HepG2 (cell line): ENCODE data around the gene MSRB3. TPM values are rescaled to one million over a fixed set of nuclear protein-coding genes. Genes with fewer than 3 reads are reported as not detected.

Experiments used
- ATAC-seq: fragments of 200-7000 bp; cut with Tn5 transposase; 3 replicates; pipeline ENCODE4 v1.9.1; 2020; ENCODE audit warnings: mild to moderate bottlenecking, moderate library complexity
- BruUV-seq: library from RNA; stranded (reverse); fragments of 400-500 nt; replicated peaks from 2 replicates; lab custom pipeline; 2021; lab: Mats Ljungman, UMichigan
- CTCF ChIA-PET: fragments of 300-600 bp; formaldehyde crosslinking; extraction: SDS; loops from one replicate; lab custom pipeline; 2021; ENCODE audit warnings: low total read pairs, inconsistent platforms, low intra/inter-chr PET ratio; lab: Yijun Ruan, JAX
- POLR2A ChIA-PET: fragments of 350-600 bp; sonication (Branson Sonifier 250); formaldehyde crosslinking; loops from one replicate; lab custom pipeline; 2020; ENCODE audit warnings: antibody characterized with exemption, inconsistent platforms; lab: Yijun Ruan, JAX
- DNase-seq: peaks from one replicate; pipeline ENCODE4 v3.0.0-alpha.2; 2015; ENCODE audit warnings: low spot score
- FAIRE-seq: peaks from 3 replicates; lab custom pipeline; 2011; peaks lifted over from hg19 to GRCh38; lab: Jason Lieb, UNC
- H2AFZ ChIP-seq: one replicate; pipeline ENCODE4 v1.6.1; 2011; ENCODE audit warnings: low read length, inconsistent platforms
- H3K27ac ChIP-seq: fragments of 300-600 bp; 3 replicates; pipeline ENCODE4 v1.8.0; 2011; ENCODE audit warnings: mixed run types, mild to moderate bottlenecking, mixed read lengths, low read length, inconsistent platforms; ENCODE audit not compliant: insufficient read depth; ENCODE audit errors: extremely low read length
- H3K27me3 ChIP-seq, 2 experiments: fragments of 200-600 bp in 1 of 2; 2 replicates in 1 of 2; 3 replicates in 1 of 2; pipeline versions ENCODE4 v1.6.0 to v1.8.0; 2011; ENCODE audit warnings: low read length in 2 of 2, mild to moderate bottlenecking in 2 of 2, moderate library complexity in 2 of 2, inconsistent platforms in 1 of 2; ENCODE audit not compliant: insufficient read depth in 2 of 2, control insufficient read depth in 1 of 2
- H3K36me3 ChIP-seq, 2 experiments: fragments of 200-600 bp in 1 of 2; replicated peaks in 1 of 2; 2 replicates in 1 of 2; 3 replicates in 1 of 2; pipeline versions ENCODE4 v1.5.1 to v1.8.0; 2011; ENCODE audit warnings: low read length in 2 of 2, inconsistent platforms in 1 of 2; ENCODE audit not compliant: insufficient read depth in 2 of 2, control insufficient read depth in 1 of 2
- H3K4me1 ChIP-seq: 2 replicates; pipeline ENCODE4 v1.5.1; 2012; ENCODE audit warnings: low read length, inconsistent platforms; ENCODE audit not compliant: insufficient read depth
- H3K4me2 ChIP-seq: 2 replicates; pipeline ENCODE4 v1.6.0; 2011; ENCODE audit warnings: low read depth, low read length, inconsistent platforms
- H3K4me3 ChIP-seq, 3 experiments: fragments of 200-600 bp in 1 of 3; sonication (generic), shearing (Covaris generic) in 1 of 3; replicated peaks in 1 of 3; 2 replicates each; pipeline ENCODE4 v1.5.1; 2011 to 2016; ENCODE audit warnings: low read length in 3 of 3, inconsistent platforms in 2 of 3, low read depth in 2 of 3, mild to moderate bottlenecking in 2 of 3, control low read depth in 1 of 3, mixed read lengths in 1 of 3; ENCODE audit not compliant: insufficient read depth in 1 of 3
- H3K79me2 ChIP-seq: one replicate; pipeline ENCODE4 v1.6.1; 2011; ENCODE audit warnings: low read length, inconsistent platforms; ENCODE audit not compliant: insufficient read depth
- H3K9ac ChIP-seq: 2 replicates; pipeline ENCODE4 v1.6.0; 2011; ENCODE audit warnings: mild to moderate bottlenecking, low read depth, low read length, inconsistent platforms; ENCODE audit not compliant: insufficient read depth
- H3K9me3 ChIP-seq: 2 replicates; pipeline ENCODE4 v1.5.1; 2012; ENCODE audit warnings: mild to moderate bottlenecking, low read length
- H4K20me1 ChIP-seq: 2 replicates; pipeline ENCODE4 v1.6.0; 2011; ENCODE audit warnings: inconsistent platforms, mild to moderate bottlenecking, low read length, moderate library complexity; ENCODE audit not compliant: insufficient read depth
- CHCHD3 ChIP-seq: sonication (generic); formaldehyde crosslinking; IDR thresholded peaks from 2 replicates; pipeline ENCODE4 v1.8.0; 2022; ENCODE audit warnings: mild to moderate bottlenecking, missing genetic modification reagents, moderate library complexity
- FOXA1 ChIP-seq, 2 experiments: fragments of 450-650 bp in 1 of 2; sonication (generic) in 1 of 2; formaldehyde crosslinking in 1 of 2; IDR thresholded peaks; 2 replicates each; pipeline versions ENCODE4 v1.4.0 to v1.6.1; 2016 to 2020; ENCODE audit warnings: missing genetic modification reagents in 1 of 2
- ZNF383 ChIP-seq: sonication (generic); formaldehyde crosslinking; IDR thresholded peaks from 2 replicates; pipeline ENCODE4 v1.4.0; 2020; ENCODE audit warnings: missing genetic modification reagents, mild to moderate bottlenecking, borderline replicate concordance
- ZNF547 ChIP-seq: sonication (generic); formaldehyde crosslinking; IDR thresholded peaks from 2 replicates; pipeline ENCODE4 v1.5.1; 2020; ENCODE audit warnings: mild to moderate bottlenecking, missing genetic modification reagents
- WGBS: methylation state at CpG from one replicate; pipeline ENCODE4 v1.1.6; 2017; ENCODE audit warnings: low lambda C conversion rate; 5-methylcytosine and 5-hydroxymethylcytosine counted together
- in situ Hi-C: cut with HindIII; loops from 2 replicates; pipeline ENCODE4 v1.10.0; 2017; ENCODE audit warnings: low pct_unique_long_range_greater_than_20kb; ENCODE audit not compliant: extremely low pct_ligation_motif_present
- intact Hi-C: fragments of 100-400 bp; cut with micrococcal nuclease; formaldehyde crosslinking; loops from one replicate; pipeline ENCODE4 v1.10.0; 2022; ENCODE audit not compliant: unreplicated experiment
- polyA plus RNA-seq, 8 experiments: library from polyadenylated mRNA; depleted of rRNA in 3 of 8; stranded (reverse) in 7 of 8; unstranded in 1 of 8; fragments of >200 nt; fragmentation: Illumina TruSeq in 4 of 8; extraction: Trizol in 4 of 8; gene quantifications; 2 replicates each; pipeline versions ENCODE4 v1.2.1 to v1.2.3, GENCODE V29; 2011 to 2016; ENCODE audit warnings: low read depth in 4 of 8, missing spikeins in 1 of 8, mixed read lengths in 1 of 8; ENCODE audit not compliant: insufficient read depth in 1 of 8
- total RNA-seq, 5 experiments: library from RNA; depleted of rRNA; stranded (reverse); fragments of >200 nt; fragmentation: Illumina TruSeq; extraction: Trizol; gene quantifications; 2 replicates each; pipeline ENCODE4 v1.2.3, GENCODE V29; 2016; ENCODE audit warnings: low read depth in 1 of 5
- TF ChIP-seq, protein P1 (sequence below): sonication (generic); formaldehyde crosslinking; IDR thresholded peaks from 2 replicates; pipeline ENCODE4 v1.4.0; 2020; ENCODE audit warnings: missing genetic modification reagents
- TF ChIP-seq, protein P2 (sequence below): sonication (generic); formaldehyde crosslinking; IDR thresholded peaks from 2 replicates; pipeline ENCODE4 v1.4.0; 2020; ENCODE audit warnings: low read depth, mild to moderate bottlenecking, missing genetic modification reagents
- TF ChIP-seq, protein P3 (sequence below): sonication (generic); formaldehyde crosslinking; IDR thresholded peaks from 2 replicates; pipeline ENCODE4 v1.8.1; 2023; ENCODE audit warnings: mild to moderate bottlenecking, missing genetic modification reagents
- TF ChIP-seq, protein P4 (sequence below): sonication (generic); formaldehyde crosslinking; IDR thresholded peaks from 2 replicates; pipeline ENCODE4 v1.4.0; 2020; ENCODE audit warnings: missing genetic modification reagents, borderline replicate concordance

The MSRB3 gene
- total and polyA plus RNA-seq, 2 of the 13 experiments (the other 11 are each of a cell fraction or from before 2014, with no cell fraction given), result 1.5 to 1.9 TPM

DNA sequence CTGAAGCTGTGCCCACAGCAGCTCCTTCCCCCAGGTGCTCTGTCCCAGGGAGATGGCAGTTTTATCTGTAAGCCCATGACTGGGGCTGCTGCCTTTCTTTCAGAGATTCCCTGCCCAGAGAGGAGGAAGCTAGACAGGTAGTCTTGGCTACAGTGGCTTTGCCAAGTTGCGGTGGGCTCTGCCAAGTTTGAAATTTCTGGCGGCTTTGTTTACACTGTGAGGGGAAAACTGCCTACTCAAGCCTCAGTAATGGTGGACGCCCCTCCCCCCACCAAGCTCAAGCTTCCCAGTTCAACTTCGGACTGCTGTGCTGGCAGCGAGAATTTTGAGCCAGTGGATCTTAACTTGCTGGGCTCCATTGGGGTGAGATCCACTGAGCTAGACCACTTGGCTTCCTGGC is 124.7 kb downstream of the MSRB3 start:
- DNase-seq, result no peak
- FAIRE-seq, result no peak
- H2AFZ ChIP-seq, result no peak overlapping the region
- H3K27ac ChIP-seq, result no peak overlapping the region
- H3K27me3 ChIP-seq, result no peaks in the 10 kb centered on the region
- H3K4me1 ChIP-seq, result no peaks in the 10 kb centered on the region
- H3K79me2 ChIP-seq, result no peaks in the 10 kb centered on the region
- ATAC-seq, result no peak
- H3K9ac ChIP-seq, result no peak overlapping the region
- H3K4me3 ChIP-seq, result no peak overlapping the region
- H4K20me1 ChIP-seq, result no peaks in the 10 kb centered on the region
- ChIA-PET CTCF (no interaction called here), POLR2A (no interaction called here)
- no peaks in the 10 kb centered on the region for H3K36me3 ChIP-seq
- H3K9me3 ChIP-seq, result no peaks in the 10 kb centered on the region
- in situ Hi-C loops (no loop called here), intact Hi-C loops (no loop called here)
- TF ChIP-seq CHCHD3, result no peak
- TF ChIP-seq ZNF383 (CRISPR knock-in tag), result no peak
- TF ChIP-seq, protein P1, sequence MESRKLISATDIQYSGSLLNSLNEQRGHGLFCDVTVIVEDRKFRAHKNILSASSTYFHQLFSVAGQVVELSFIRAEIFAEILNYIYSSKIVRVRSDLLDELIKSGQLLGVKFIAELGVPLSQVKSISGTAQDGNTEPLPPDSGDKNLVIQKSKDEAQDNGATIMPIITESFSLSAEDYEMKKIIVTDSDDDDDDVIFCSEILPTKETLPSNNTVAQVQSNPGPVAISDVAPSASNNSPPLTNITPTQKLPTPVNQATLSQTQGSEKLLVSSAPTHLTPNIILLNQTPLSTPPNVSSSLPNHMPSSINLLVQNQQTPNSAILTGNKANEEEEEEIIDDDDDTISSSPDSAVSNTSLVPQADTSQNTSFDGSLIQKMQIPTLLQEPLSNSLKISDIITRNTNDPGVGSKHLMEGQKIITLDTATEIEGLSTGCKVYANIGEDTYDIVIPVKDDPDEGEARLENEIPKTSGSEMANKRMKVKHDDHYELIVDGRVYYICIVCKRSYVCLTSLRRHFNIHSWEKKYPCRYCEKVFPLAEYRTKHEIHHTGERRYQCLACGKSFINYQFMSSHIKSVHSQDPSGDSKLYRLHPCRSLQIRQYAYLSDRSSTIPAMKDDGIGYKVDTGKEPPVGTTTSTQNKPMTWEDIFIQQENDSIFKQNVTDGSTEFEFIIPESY (CRISPR knock-in tag), result no peak
- TF ChIP-seq ZNF547 (CRISPR knock-in tag), result no peak
- no peak for TF ChIP-seq FOXA1 (IDR thresholded peaks at IDR 0.05)
- no peak for TF ChIP-seq FOXA1 (CRISPR knock-in tag; IDR thresholded peaks at IDR 0.05)
- TF ChIP-seq, protein P2, sequence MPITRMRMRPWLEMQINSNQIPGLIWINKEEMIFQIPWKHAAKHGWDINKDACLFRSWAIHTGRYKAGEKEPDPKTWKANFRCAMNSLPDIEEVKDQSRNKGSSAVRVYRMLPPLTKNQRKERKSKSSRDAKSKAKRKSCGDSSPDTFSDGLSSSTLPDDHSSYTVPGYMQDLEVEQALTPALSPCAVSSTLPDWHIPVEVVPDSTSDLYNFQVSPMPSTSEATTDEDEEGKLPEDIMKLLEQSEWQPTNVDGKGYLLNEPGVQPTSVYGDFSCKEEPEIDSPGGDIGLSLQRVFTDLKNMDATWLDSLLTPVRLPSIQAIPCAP (CRISPR knock-in tag), result no peak
- TF ChIP-seq, protein P3, sequence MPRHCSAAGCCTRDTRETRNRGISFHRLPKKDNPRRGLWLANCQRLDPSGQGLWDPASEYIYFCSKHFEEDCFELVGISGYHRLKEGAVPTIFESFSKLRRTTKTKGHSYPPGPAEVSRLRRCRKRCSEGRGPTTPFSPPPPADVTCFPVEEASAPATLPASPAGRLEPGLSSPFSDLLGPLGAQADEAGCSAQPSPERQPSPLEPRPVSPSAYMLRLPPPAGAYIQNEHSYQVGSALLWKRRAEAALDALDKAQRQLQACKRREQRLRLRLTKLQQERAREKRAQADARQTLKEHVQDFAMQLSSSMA (CRISPR knock-in tag), result no peak
- TF ChIP-seq, protein P4, sequence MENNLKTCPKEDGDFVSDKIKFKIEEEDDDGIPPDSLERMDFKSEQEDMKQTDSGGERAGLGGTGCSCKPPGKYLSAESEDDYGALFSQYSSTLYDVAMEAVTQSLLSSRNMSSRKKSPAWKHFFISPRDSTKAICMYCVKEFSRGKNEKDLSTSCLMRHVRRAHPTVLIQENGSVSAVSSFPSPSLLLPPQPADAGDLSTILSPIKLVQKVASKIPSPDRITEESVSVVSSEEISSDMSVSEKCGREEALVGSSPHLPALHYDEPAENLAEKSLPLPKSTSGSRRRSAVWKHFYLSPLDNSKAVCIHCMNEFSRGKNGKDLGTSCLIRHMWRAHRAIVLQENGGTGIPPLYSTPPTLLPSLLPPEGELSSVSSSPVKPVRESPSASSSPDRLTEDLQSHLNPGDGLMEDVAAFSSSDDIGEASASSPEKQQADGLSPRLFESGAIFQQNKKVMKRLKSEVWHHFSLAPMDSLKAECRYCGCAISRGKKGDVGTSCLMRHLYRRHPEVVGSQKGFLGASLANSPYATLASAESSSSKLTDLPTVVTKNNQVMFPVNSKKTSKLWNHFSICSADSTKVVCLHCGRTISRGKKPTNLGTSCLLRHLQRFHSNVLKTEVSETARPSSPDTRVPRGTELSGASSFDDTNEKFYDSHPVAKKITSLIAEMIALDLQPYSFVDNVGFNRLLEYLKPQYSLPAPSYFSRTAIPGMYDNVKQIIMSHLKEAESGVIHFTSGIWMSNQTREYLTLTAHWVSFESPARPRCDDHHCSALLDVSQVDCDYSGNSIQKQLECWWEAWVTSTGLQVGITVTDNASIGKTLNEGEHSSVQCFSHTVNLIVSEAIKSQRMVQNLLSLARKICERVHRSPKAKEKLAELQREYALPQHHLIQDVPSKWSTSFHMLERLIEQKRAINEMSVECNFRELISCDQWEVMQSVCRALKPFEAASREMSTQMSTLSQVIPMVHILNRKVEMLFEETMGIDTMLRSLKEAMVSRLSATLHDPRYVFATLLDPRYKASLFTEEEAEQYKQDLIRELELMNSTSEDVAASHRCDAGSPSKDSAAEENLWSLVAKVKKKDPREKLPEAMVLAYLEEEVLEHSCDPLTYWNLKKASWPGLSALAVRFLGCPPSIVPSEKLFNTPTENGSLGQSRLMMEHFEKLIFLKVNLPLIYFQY (CRISPR knock-in tag), result no peak
- no peak overlapping the region for H3K4me2 ChIP-seq
- no TSS peak for BruUV-seq
- WGBS, result 40% methylated on average over 1 of the region's 5 CpGs
